HFFc6 (cell line): ENCODE results near the gene CYP26C1. TPM values are rescaled to one million over a fixed set of nuclear protein-coding genes. Genes with fewer than 3 reads are reported as not detected.

Experiments
- DNase-seq: peaks from one replicate; pipeline ENCODE4 v3.0.0-alpha.2; 2018
- H3K27ac Mint-ChIP-seq: 2 replicates; pipeline ENCODE4 v1.8.0; 2020; ENCODE audit warnings: mild to moderate bottlenecking, mixed read lengths
- H3K27me3 Mint-ChIP-seq: 2 replicates; pipeline ENCODE4 v1.8.0; 2021; ENCODE audit warnings: mild to moderate bottlenecking, moderate library complexity, mixed read lengths; ENCODE audit not compliant: insufficient read depth
- H3K36me3 Mint-ChIP-seq: 2 replicates; pipeline ENCODE4 v1.8.0; 2021; ENCODE audit warnings: low read depth, mixed read lengths
- H3K4me1 Mint-ChIP-seq: 2 replicates; pipeline ENCODE4 v1.8.0; 2020; ENCODE audit warnings: low read depth, mixed read lengths
- H3K4me3 Mint-ChIP-seq: 2 replicates; pipeline ENCODE4 v1.8.0; 2020; ENCODE audit warnings: mild to moderate bottlenecking, moderate library complexity, mixed read lengths
- H3K9me3 Mint-ChIP-seq: 2 replicates; pipeline ENCODE4 v1.8.0; 2020; ENCODE audit warnings: mild to moderate bottlenecking, mixed read lengths
- CTCF ChIP-seq: fragments of 200-600 bp; sonication (generic); IDR thresholded peaks from 2 replicates; pipeline ENCODE4 v1.5.0; 2021; ENCODE audit warnings: antibody characterized with exemption, mild to moderate bottlenecking
- total RNA-seq, 6 experiments: library from RNA; stranded (reverse); fragmentation: NEBNext Ultra II Directional; extraction: Animal tissue kit (Norgen Biotek cat#: 25700); gene quantifications; 2 replicates in 1 of 6; 3 replicates in 5 of 6; pipeline ENCODE4 v1.2.3, GENCODE V29; 2021

The CYP26C1 gene
- total RNA-seq, 6 experiments from 2014 or later = 0.05 to 0.22 (median 0.13) TPM; not detected in 1

- H3K27ac Mint-ChIP-seq = no peak overlapping the region
Observed at GRCh38 chr10:93081318-93081717, 20.7 kb downstream of the CYP26C1 start.

GRCh38 chr10:93081834-93082233 lies 21.2 kb downstream of the CYP26C1 start:
- no peak for DNase-seq
- Mint-ChIP-seq H3K4me1 (peaks cover 30% of the 10 kb centered on the region), H3K27me3 (peaks cover 6% of the 10 kb centered on the region), H3K9me3 (no peaks in the 10 kb centered on the region), H3K36me3 (no peaks in the 10 kb centered on the region), H3K4me3 (no peak overlapping the region), H3K27ac (no peak overlapping the region)
- TF ChIP-seq CTCF = no peak

More at GRCh38 chr10:93081318-93081717, 20.7 kb downstream of the CYP26C1 start:
- no peak for TF ChIP-seq CTCF
- DNase-seq = no peak
- Mint-ChIP-seq H3K9me3 (no peaks in the 10 kb centered on the region), H3K4me3 (no peak overlapping the region), H3K36me3 (no peaks in the 10 kb centered on the region), H3K4me1 (peaks cover 35% of the 10 kb centered on the region), H3K27me3 (peaks cover 6% of the 10 kb centered on the region)

GRCh38 chr10:93083743-93084539 lies 23.3 kb downstream of the CYP26C1 start:
- no peak overlapping the region for H3K4me3 Mint-ChIP-seq
- no peak for TF ChIP-seq CTCF
- H3K9me3 Mint-ChIP-seq = no peaks in the 10 kb centered on the region
- DNase-seq = no peak
- H3K27me3 Mint-ChIP-seq = peaks cover 12% of the 10 kb centered on the region
- H3K27ac Mint-ChIP-seq = no peak overlapping the region
- H3K36me3 Mint-ChIP-seq = no peaks in the 10 kb centered on the region
- peaks cover 28% of the 10 kb centered on the region for H3K4me1 Mint-ChIP-seq

- H3K4me3 Mint-ChIP-seq = no peak overlapping the region
- DNase-seq = no peak
- TF ChIP-seq CTCF = no peak
- H3K27me3 Mint-ChIP-seq = peaks cover 12% of the 10 kb centered on the region
- no peaks in the 10 kb centered on the region for H3K9me3 Mint-ChIP-seq
- H3K4me1 Mint-ChIP-seq = peaks cover 14% of the 10 kb centered on the region
- no peaks in the 10 kb centered on the region for H3K36me3 Mint-ChIP-seq
- H3K27ac Mint-ChIP-seq = no peak overlapping the region
Observed at GRCh38 chr10:93085272-93085859, 24.8 kb downstream of the CYP26C1 start.

GRCh38 chr10:93086289-93086688 lies 25.7 kb downstream of the CYP26C1 start:
- Mint-ChIP-seq H3K36me3 (no peaks in the 10 kb centered on the region), H3K4me1 (peaks cover 6% of the 10 kb centered on the region; the same call in 1 of the 2 replicates), H3K9me3 (no peaks in the 10 kb centered on the region), H3K27ac (no peak overlapping the region), H3K4me3 (no peak overlapping the region), H3K27me3 (peaks cover 16% of the 10 kb centered on the region)
- TF ChIP-seq CTCF = no peak
- no peak for DNase-seq
